Measurements from ENCODE around the gene GABPB1. TPM values are rescaled to one million over a fixed set of nuclear protein-coding genes. Genes with fewer than 3 reads are reported as not detected.

GABPB1 gene
- polyA plus RNA-seq, 1 donor, result 35.3 TPM

- no peak for DNase-seq
Measured at GRCh38 chr15:50280271-50280670, 74.7 kb downstream of the GABPB1 start.

- no peak for DNase-seq
Measured at GRCh38 chr15:50278496-50278895, 76.5 kb downstream of the GABPB1 start.

GRCh38 chr15:50277370-50277769, 77.6 kb downstream of the GABPB1 start:
- DNase-seq, result no peak

DNA sequence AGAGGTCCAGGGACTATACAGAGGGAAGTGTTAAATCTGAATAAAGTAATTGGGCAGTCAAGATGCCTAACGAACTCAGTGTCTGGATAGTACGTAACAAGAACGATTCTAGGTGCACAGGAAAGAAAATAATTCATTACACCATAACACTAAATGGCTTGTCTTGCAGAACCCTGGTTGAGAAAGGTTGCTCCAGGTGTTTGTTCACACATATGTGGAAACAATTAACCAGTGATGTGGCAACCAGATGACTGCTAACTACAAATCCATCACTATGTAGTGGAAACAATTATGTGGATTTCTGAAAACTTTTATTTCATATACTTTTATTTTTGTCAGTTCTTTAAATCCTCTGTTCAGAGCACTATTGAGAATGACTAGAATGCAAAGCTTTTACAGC, 79.1 kb downstream of the GABPB1 start:
- no peak for DNase-seq

DNA sequence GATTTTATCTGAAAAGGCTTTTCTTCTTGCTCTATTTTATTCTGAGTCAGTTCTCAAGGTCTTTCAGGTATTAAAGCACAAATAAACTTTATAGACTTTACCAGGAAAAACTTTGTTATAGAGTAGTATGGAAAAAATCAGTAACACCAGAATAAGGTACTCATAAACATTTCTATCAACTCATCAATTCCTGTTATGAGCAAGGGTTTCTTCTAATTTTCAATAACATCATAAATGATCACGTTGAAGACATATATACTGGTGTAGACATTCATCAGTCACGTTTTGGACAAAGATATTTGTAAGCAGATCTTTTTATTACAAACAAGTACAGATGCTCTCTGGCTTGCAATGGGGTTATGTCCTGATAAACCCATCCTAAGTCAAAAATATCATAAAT, 79.9 kb downstream of the GABPB1 start:
- no peak for DNase-seq

- no peak for DNase-seq
Measured at GRCh38 chr15:50267577-50267976, 87.4 kb downstream of the GABPB1 start.

DNA sequence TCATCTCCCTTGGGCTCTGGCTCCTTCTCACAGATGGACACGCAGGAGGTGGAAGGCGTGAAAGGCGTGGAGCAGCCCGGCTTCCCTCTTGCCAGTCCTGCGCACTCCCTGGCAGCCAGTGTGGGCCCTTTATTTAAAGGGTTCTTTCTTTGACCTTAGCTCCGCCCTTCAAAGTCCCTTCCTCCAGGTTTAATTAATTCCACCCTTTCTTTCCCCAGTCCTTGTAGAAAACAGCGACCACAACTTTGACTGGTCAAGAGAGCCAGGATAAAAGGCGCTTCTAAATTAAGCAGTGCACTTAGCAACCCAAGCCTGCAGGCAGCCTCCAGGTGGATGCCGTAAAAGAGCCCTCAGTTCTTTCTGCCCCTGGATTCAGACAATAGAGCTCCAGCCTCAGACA, 89.4 kb downstream of the GABPB1 start, which contains the start of gene HDC:
Gene HDC, minus strand, starts transcription at position 107 of the 400 bp plus-strand sequence. Its CDS starts 103 bp downstream, at position 4.
- no peak for DNase-seq

GRCh38 chr15:50262533-50262932, 92.5 kb downstream of the GABPB1 start:
- no peak for DNase-seq

- no peak for DNase-seq
Measured at GRCh38 chr15:50261981-50262380, 93.0 kb downstream of the GABPB1 start.

DNA sequence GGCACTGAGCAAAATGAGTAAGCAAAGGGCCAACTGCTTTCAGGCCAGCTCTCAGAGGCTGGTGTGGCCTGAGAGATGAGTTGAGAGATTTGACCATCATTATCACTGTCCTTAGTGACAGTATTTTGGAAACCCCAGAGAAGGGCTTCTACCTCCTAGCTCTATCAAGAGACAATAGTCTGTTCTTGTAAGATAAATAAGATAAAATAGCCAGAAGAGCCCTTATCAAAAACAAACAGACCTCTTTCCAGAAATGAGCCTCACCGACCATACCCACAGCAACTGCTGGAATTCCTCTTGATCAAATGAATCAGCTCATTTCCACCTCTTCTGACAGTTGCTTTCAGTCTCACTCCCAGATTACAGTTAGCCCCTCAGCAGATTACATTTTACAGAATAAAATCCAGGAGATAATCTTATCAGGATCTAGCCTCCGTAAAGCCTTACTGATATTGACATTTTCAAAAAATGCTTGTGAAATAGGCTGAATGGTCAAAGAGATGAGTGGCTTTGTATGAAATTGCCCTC, 94.0 kb downstream of the GABPB1 start:
- DNase-seq, result no peak

GRCh38 chr15:50259276-50259675, 95.7 kb downstream of the GABPB1 start:
- DNase-seq, result no peak

DNA sequence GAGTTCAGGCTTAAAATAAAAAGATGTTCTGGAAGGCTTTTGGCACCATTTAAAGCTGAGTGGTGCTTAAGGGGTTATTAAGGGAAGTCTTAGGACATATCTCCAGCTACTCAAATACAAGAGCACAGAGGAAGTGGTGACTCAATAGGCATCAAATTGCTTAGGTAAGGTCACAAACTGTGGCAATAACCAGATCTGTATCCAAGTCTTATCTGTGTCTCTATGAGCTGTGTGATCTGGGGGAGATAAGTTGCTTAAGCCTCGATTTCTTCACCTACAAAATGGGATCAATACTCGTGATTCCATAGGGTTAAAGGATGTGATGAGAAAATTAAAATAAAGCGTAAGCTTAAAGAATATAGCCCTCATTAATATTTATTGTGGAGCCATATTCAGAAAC, 97.1 kb downstream of the GABPB1 start:
- no peak for DNase-seq

DNA sequence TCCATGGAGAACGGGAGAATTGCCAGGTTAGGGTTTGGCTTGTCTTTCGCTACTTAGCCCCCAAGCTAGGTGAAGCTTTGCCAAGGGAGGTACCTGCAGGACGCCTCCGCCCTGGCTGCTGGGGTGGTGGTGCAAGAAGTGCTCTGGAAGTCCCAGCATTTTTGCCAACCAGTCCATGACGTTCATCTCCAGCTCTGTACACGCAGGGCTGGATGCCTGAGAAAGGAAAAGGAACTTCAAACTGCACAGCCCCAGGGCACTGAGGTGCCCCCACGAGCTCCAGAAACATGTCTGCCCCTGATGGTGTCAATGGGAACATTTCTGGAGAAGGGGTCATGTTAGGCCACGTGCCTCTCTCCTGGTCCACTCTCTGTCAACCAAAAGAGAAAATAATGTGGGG, 97.7 kb downstream of the GABPB1 start:
- no peak for DNase-seq

DNA sequence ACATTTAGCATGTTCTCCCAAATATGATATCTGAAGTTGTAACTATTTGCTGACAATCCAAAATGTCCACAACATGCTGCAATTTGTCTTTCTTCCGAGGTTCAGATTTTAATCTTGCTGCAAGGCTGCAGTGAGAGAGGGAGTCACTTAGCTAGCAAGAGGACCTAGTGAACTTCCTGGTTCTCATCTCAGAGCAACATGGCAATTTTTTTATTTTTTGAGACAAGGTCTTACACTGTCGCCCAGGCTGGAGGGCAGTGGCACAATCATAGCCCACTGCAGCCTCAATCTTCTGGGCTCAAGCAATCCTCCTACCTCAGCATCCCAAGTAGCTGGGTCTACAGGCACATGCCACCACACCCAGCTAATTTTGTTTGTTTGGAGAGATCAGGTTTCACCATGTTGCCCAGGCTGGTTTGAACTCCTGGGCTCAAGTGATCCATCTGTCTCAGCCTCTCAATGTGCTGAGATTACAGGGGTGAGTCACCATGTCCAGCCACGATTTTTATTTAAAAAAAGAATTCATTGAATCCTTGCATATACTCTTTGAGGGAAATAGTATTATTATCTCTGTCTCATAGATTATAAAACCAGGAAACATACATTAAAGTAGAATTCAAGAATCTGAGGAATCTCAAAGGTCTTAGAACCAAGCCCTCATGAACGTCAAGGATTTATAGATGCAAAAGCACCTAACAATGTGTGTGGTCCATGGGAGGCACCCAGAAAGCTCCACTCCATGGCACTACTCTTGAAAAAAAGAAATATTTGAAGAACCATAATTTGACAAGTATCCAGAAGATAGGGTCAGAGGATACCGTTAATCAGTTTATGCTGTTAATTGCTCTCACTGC, 98.6 kb downstream of the GABPB1 start:
- no peak for DNase-seq

DNA sequence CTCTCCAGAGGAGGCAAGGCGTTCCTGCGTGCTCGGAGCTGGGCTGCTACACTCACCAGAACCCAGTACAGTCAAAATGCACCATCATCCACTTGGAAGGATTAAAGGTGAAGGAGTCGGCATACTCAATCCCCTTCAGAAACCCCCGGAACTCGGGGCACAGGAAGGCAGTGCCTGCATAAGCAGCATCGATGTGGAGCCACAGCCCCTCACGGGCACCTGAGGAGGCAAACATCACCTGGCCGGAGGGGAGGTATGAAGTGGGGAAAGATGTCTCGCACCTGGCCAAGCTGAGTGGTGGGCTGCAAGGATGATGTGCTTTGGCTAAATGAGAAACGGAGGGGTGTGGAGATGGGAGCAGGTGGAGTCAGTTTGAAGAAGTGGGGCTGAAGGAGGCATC, 102.4 kb downstream of the GABPB1 start:
- DNase-seq, result no peak

GRCh38 chr15:50251638-50252182, 103.3 kb downstream of the GABPB1 start:
- no peak for DNase-seq

GRCh38 chr15:50250760-50251394, 104.1 kb downstream of the GABPB1 start:
- DNase-seq, result no peak

GRCh38 chr15:50249704-50250103, 105.3 kb downstream of the GABPB1 start:
- DNase-seq, result no peak

GRCh38 chr15:50248994-50249582, 105.9 kb downstream of the GABPB1 start:
- no peak for DNase-seq

DNA sequence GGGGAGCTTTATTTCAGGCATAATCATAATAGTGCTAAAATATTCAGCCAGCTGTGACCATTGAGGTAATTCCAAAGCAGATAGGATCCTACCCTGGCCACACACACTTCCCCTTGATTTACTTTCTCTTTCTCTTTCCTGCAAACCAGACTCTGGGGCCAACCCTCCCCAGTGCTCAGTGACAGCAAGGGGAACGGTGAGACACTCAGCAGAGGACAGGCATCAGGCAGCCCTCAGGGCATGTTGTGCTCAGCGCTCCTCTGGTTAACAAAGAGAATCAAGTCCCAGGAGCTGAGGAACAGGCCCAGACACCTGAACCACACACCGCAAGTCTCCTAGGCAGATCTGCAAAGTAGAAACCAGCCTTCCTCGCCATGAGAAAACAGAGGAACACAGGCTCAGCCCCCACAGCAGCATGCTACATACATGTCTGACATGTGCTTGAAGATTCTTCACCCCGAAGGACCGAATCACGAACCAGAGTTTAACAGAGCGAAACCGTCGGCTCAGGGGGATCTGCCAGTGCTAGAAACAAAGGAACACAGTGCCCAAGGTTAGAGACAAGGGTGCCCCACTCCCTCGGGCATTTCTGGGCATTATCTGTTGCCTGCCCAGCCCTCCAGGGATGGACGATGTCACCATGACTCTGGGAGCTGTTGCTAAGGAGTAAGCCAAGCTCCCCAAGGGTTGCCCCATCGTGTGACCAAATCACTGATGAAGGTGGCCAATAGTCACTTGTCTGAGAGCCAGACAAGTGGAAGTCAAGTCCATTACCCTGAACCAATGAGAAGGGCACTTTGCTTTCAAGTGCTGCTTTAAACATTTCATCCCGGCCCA, 107.0 kb downstream of the GABPB1 start:
- DNase-seq, result no peak

GRCh38 chr15:50246631-50247030, 108.4 kb downstream of the GABPB1 start:
- no peak for DNase-seq
